CD4-positive, alpha-beta memory T cell (primary cell): ENCODE results near the gene GEMIN4. TPM values are rescaled to one million over a fixed set of nuclear protein-coding genes. Genes with fewer than 3 reads are reported as not detected.

ENCODE experiments used
- CTCF ChIA-PET: fragments of 350-600 bp; sonication (Branson Sonifier 250); formaldehyde crosslinking; loops from one replicate; lab custom pipeline; 2021; ENCODE audit warnings: inconsistent platforms; ENCODE audit not compliant: partially characterized antibody; lab: Charles Lee
- POLR2A ChIA-PET: fragments of 350-600 bp; sonication (Branson Sonifier 250); formaldehyde crosslinking; loops from one replicate; lab custom pipeline; 2021; ENCODE audit not compliant: partially characterized antibody; lab: Charles Lee
- DNase-seq, 5 donors: peaks; one replicate each; pipeline versions ENCODE4 v3.0.0 to v3.0.0-alpha.2; 2020 to 2022; ENCODE audit warnings: mixed read lengths in 1 of 5
- H3K27ac ChIP-seq: one replicate; pipeline ENCODE4 v1.7.0; 2013; ENCODE audit warnings: low read depth, low read length
- H3K27me3 ChIP-seq: 2 replicates; pipeline ENCODE4 v1.7.0; 2013; ENCODE audit warnings: mild to moderate bottlenecking, low read length, moderate library complexity; ENCODE audit not compliant: insufficient read depth
- H3K36me3 ChIP-seq: 2 replicates; pipeline ENCODE4 v1.7.0; 2013; ENCODE audit warnings: mild to moderate bottlenecking, low read length, moderate library complexity; ENCODE audit not compliant: insufficient read depth
- H3K4me1 ChIP-seq: 2 replicates; pipeline ENCODE4 v1.7.0; 2013; ENCODE audit warnings: mild to moderate bottlenecking, low read length, moderate library complexity; ENCODE audit not compliant: insufficient read depth
- H3K4me3 ChIP-seq, 2 donors: one replicate each; pipeline ENCODE4 v1.7.0; 2013; ENCODE audit warnings: low read length in 2 of 2, mild to moderate bottlenecking in 1 of 2
- H3K9me3 ChIP-seq, 2 donors: one replicate each; pipeline ENCODE4 v1.7.0; 2013; ENCODE audit warnings: low read length in 2 of 2, control low read depth in 1 of 2; ENCODE audit not compliant: control insufficient read depth in 1 of 2
- H3K27ac Mint-ChIP-seq, 7 donors: one replicate each; pipeline ENCODE4 v1.8.0; 2020 to 2021; ENCODE audit warnings: mixed read lengths in 7 of 7, mild to moderate bottlenecking in 6 of 7, inconsistent platforms in 3 of 7, moderate library complexity in 3 of 7
- H3K27me3 Mint-ChIP-seq, 2 donors: one replicate each; pipeline ENCODE4 v1.8.0; 2020 to 2021; ENCODE audit warnings: mixed read lengths in 2 of 2
- H3K36me3 Mint-ChIP-seq, 2 donors: one replicate each; pipeline ENCODE4 v1.8.0; 2020 to 2021; ENCODE audit warnings: mixed read lengths in 2 of 2, inconsistent platforms in 1 of 2, mild to moderate bottlenecking in 1 of 2
- H3K4me1 Mint-ChIP-seq, 4 donors: one replicate each; pipeline ENCODE4 v1.8.0; 2020 to 2021; ENCODE audit warnings: mixed read lengths in 4 of 4, mild to moderate bottlenecking in 1 of 4
- H3K4me3 Mint-ChIP-seq, 8 donors: one replicate each; pipeline ENCODE4 v1.8.0; 2020 to 2021; ENCODE audit warnings: mixed read lengths in 8 of 8, mild to moderate bottlenecking in 7 of 8, moderate library complexity in 6 of 8, inconsistent platforms in 3 of 8
- H3K9me3 Mint-ChIP-seq, 8 donors: one replicate each; pipeline ENCODE4 v1.8.0; 2020 to 2021; ENCODE audit warnings: mixed read lengths in 8 of 8, mild to moderate bottlenecking in 5 of 8, inconsistent platforms in 3 of 8, moderate library complexity in 1 of 8
- intact Hi-C: fragments of 100-400 bp; cut with micrococcal nuclease; formaldehyde crosslinking; loops from one replicate; pipeline ENCODE4 v1.15.1; 2023
- polyA plus RNA-seq, 2 donors: library from polyadenylated mRNA; unstranded; fragments of 300-500 nt; fragmentation: Illumina TruSeq; gene quantifications; one replicate each; pipeline ENCODE4 v1.2.3, GENCODE V29; 2021
- total RNA-seq, 2 experiments: library from RNA; stranded (reverse); gene quantifications; one replicate each; pipeline ENCODE4 v1.2.3, GENCODE V29; 2021

GEMIN4 gene
- total and polyA plus RNA-seq, 4 experiments from 2014 or later: 20.6 to 24.7 (median 23.9) TPM

- H3K27me3 ChIP-seq: no peaks in the 10 kb centered on the region
- peaks cover 42% of the 10 kb centered on the region for H3K36me3 ChIP-seq
- Mint-ChIP-seq H3K9me3 (no peaks in the 10 kb centered on the region), H3K27me3 (no peaks in the 10 kb centered on the region), H3K36me3 (peaks cover 12 to 41% of the 10 kb centered on the region in 2 donors), H3K4me1 (peaks cover 14 to 30% (median 21%) of the 10 kb centered on the region in 4 donors), H3K4me3 (no peak overlapping the region), H3K27ac (peak overlapping the region in 1 of 7 donors; percentile 18)
- peaks cover 11% of the 10 kb centered on the region for H3K4me1 ChIP-seq
- no peaks in the 10 kb centered on the region for H3K9me3 ChIP-seq
- no peak for DNase-seq
- intact Hi-C loops: no loop called here
- POLR2A ChIA-PET: interaction anchor here (1.3 kb wide), 1 partner anchor 37 kb away, joined by 3 read pairs; the partner anchor contains the start of genes GLOD4 and MRM3
- H3K4me3 ChIP-seq: no peak overlapping the region
- H3K27ac ChIP-seq: no peak overlapping the region
- CTCF ChIA-PET: interaction anchor here (1.1 kb wide), 1 partner anchor 333 kb away, joined by 3 read pairs; no protein-coding TSS in a partner anchor
Observed at GRCh38 chr17:745406-745805, 6.7 kb downstream of the GEMIN4 start.

- no peaks in the 10 kb centered on the region for H3K27me3 ChIP-seq
- peaks cover 42% of the 10 kb centered on the region for H3K36me3 ChIP-seq
- peaks cover 13 to 30% (median 19%) of the 10 kb centered on the region in 4 donors for H3K4me1 Mint-ChIP-seq
- ChIA-PET CTCF (interaction anchor here (1.1 to 1.7 kb wide), 2 partner anchors 8 to 333 kb away, joined by 3 to 4 read pairs; partner anchors contain the start of gene GEMIN4), POLR2A (interaction anchor here (1.3 kb wide), 1 partner anchor 37 kb away, joined by 3 read pairs; the partner anchor contains the start of genes GLOD4 and MRM3)
- no peaks in the 10 kb centered on the region for H3K9me3 ChIP-seq
- peaks cover 6% of the 10 kb centered on the region for H3K4me1 ChIP-seq
- DNase-seq: no peak
- no peak overlapping the region for H3K4me3 ChIP-seq
- intact Hi-C loops: no loop called here
- peaks cover 13 to 43% of the 10 kb centered on the region in 2 donors for H3K36me3 Mint-ChIP-seq
- H3K4me3 Mint-ChIP-seq: no peak overlapping the region
- H3K27ac Mint-ChIP-seq: no peak overlapping the region
- H3K27ac ChIP-seq: no peak overlapping the region
- H3K9me3 Mint-ChIP-seq: no peaks in the 10 kb centered on the region
- H3K27me3 Mint-ChIP-seq: no peaks in the 10 kb centered on the region
Observed at GRCh38 chr17:744937-745336, 7.1 kb downstream of the GEMIN4 start.

- peaks cover 8 to 19% (median 10%) of the 10 kb centered on the region in 4 donors for H3K4me1 Mint-ChIP-seq
- ChIA-PET POLR2A (no interaction called here), CTCF (interaction anchor here (1.7 kb wide), 1 partner anchor 9 kb away, joined by 4 read pairs; the partner anchor contains the start of gene GEMIN4)
- DNase-seq: no peak
- H3K9me3 Mint-ChIP-seq: no peaks in the 10 kb centered on the region
- Histone ChIP-seq H3K36me3 (peaks cover 42% of the 10 kb centered on the region), H3K27me3 (no peaks in the 10 kb centered on the region), H3K4me1 (no peaks in the 10 kb centered on the region), H3K27ac (no peak overlapping the region), H3K9me3 (no peaks in the 10 kb centered on the region), H3K4me3 (no peak overlapping the region)
- H3K4me3 Mint-ChIP-seq: no peak overlapping the region
- H3K27ac Mint-ChIP-seq: peak overlapping the region in 2 of 7 donors; percentile 36 to 79
- intact Hi-C loops: no loop called here
- peaks cover 13 to 42% of the 10 kb centered on the region in 2 donors for H3K36me3 Mint-ChIP-seq
- H3K27me3 Mint-ChIP-seq: no peaks in the 10 kb centered on the region
Observed at GRCh38 chr17:743139-743538, 8.9 kb downstream of the GEMIN4 start.

GRCh38 chr17:742147-742793 is 9.8 kb downstream of the GEMIN4 start:
- Mint-ChIP-seq H3K4me1 (peaks cover 6 to 16% (median 9%) of the 10 kb centered on the region in 4 donors), H3K4me3 (no peak overlapping the region), H3K27ac (peak overlapping the region in 1 of 7 donors; percentile 57), H3K27me3 (no peaks in the 10 kb centered on the region), H3K9me3 (no peaks in the 10 kb centered on the region), H3K36me3 (peaks cover 13 to 34% of the 10 kb centered on the region in 2 donors)
- Histone ChIP-seq H3K9me3 (no peaks in the 10 kb centered on the region), H3K27ac (no peak overlapping the region), H3K4me1 (no peaks in the 10 kb centered on the region), H3K27me3 (no peaks in the 10 kb centered on the region), H3K4me3 (no peak overlapping the region), H3K36me3 (peaks cover 35% of the 10 kb centered on the region)
- ChIA-PET POLR2A (interaction anchor here (0.9 kb wide), 1 partner anchor 10 kb away, joined by 5 read pairs; the partner anchor contains the start of gene GEMIN4), CTCF (interaction anchor here (0.9 kb wide), 1 partner anchor 42 kb away, joined by 3 read pairs; no protein-coding TSS in a partner anchor)
- DNase-seq: no peak
- intact Hi-C loops: no loop called here

- Mint-ChIP-seq H3K27me3 (no peaks in the 10 kb centered on the region), H3K4me3 (peak overlapping the region in 5 of 8 donors; percentile 22 to 68 (median 26)), H3K36me3 (peaks cover 13 to 19% of the 10 kb centered on the region in 2 donors), H3K4me1 (peaks cover 6 to 16% (median 9%) of the 10 kb centered on the region in 4 donors), H3K27ac (peak overlapping the region; percentile 8 to 77 (median 65)), H3K9me3 (no peaks in the 10 kb centered on the region)
- no peaks in the 10 kb centered on the region for H3K27me3 ChIP-seq
- CTCF ChIA-PET: no interaction called here
- no peak overlapping the region for H3K27ac ChIP-seq
- peak in 2 of 5 donors; percentile 20 to 66 for DNase-seq
- POLR2A ChIA-PET: no interaction called here
- no peaks in the 10 kb centered on the region for H3K4me1 ChIP-seq
- H3K36me3 ChIP-seq: peaks cover 17% of the 10 kb centered on the region
- intact Hi-C loops: no loop called here
- H3K4me3 ChIP-seq: no peak overlapping the region
- no peaks in the 10 kb centered on the region for H3K9me3 ChIP-seq
Observed at GRCh38 chr17:740240-741017, 11.6 kb downstream of the GEMIN4 start.

GRCh38 chr17:737561-738113 is 14.4 kb downstream of the GEMIN4 start:
- Mint-ChIP-seq H3K27me3 (no peaks in the 10 kb centered on the region), H3K4me1 (peaks cover 6 to 27% (median 9%) of the 10 kb centered on the region in 4 donors), H3K9me3 (no peaks in the 10 kb centered on the region), H3K36me3 (peaks cover 3 to 11% of the 10 kb centered on the region in 2 donors), H3K4me3 (no peak overlapping the region), H3K27ac (no peak overlapping the region)
- H3K9me3 ChIP-seq: no peaks in the 10 kb centered on the region
- no peak overlapping the region for H3K4me3 ChIP-seq
- POLR2A ChIA-PET: no interaction called here
- CTCF ChIA-PET: no interaction called here
- H3K27me3 ChIP-seq: no peaks in the 10 kb centered on the region
- no peaks in the 10 kb centered on the region for H3K36me3 ChIP-seq
- intact Hi-C loops: no loop called here
- no peaks in the 10 kb centered on the region for H3K4me1 ChIP-seq
- DNase-seq: no peak
- no peak overlapping the region for H3K27ac ChIP-seq
